GM18858 (cell line): Measurements from ENCODE around the gene UTP3.
A peak's percentile ranks its signal among the peaks of the same experiment; 100 is the strongest.
"Not testable (repeated sequence)": the region's sequence is repeated elsewhere in the genome, so short reads cannot be mapped to it uniquely, and the experiment has no call there.

Experiments
- ATAC-seq: cut with Tn5 transposase; IDR thresholded peaks from one replicate; pipeline ENCODE4 v1.9.1; 2021; ENCODE audit not compliant: unreplicated experiment

UTP3 gene

GRCh38 chr4:70715097-70715496 is 26.8 kb downstream of the UTP3 start:
- no peak for ATAC-seq

- ATAC-seq, result no peak
Observed at GRCh38 chr4:70718811-70719604, 30.7 kb downstream of the UTP3 start.

GRCh38 chr4:70721747-70722146 is 33.4 kb downstream of the UTP3 start, which contains the start of gene RUFY3:
Gene RUFY3 (plus strand): TSS chr4:70721964. CDS start chr4:70722574, 610 bp downstream.
- no peak for ATAC-seq

- ATAC-seq, result no peak
Observed at GRCh38 chr4:70722199-70722791, 34.0 kb downstream of the UTP3 start.

GRCh38 chr4:70724463-70724862 is 36.1 kb downstream of the UTP3 start:
- ATAC-seq, result no peak

GRCh38 chr4:70725633-70726032 is 37.3 kb downstream of the UTP3 start:
- no peak for ATAC-seq

GRCh38 chr4:70726515-70726914 is 38.2 kb downstream of the UTP3 start:
- not testable (repeated sequence) for ATAC-seq

- no peak for ATAC-seq
Observed at GRCh38 chr4:70728091-70728490, 39.8 kb downstream of the UTP3 start.

GRCh38 chr4:70732878-70733277 is 44.5 kb downstream of the UTP3 start:
- ATAC-seq, result not testable (repeated sequence)

- ATAC-seq, result peak; percentile 91
Observed at GRCh38 chr4:70734168-70734954, 46.0 kb downstream of the UTP3 start.

GRCh38 chr4:70734971-70735370 is 46.6 kb downstream of the UTP3 start:
- ATAC-seq, result peak; percentile 0

- ATAC-seq, result not testable (repeated sequence)
Observed at GRCh38 chr4:70735915-70736314, 47.6 kb downstream of the UTP3 start.

- no peak for ATAC-seq
Observed at GRCh38 chr4:70737006-70737405, 48.7 kb downstream of the UTP3 start.

- no peak for ATAC-seq
Observed at GRCh38 chr4:70737409-70737808, 49.1 kb downstream of the UTP3 start.

- no peak for ATAC-seq
Observed at GRCh38 chr4:70739496-70740337, 51.4 kb downstream of the UTP3 start.
